Stomach (tissue), 9 donors: ENCODE data around the gene CBFA2T3. TPM values are rescaled to one million over a fixed set of nuclear protein-coding genes. Genes with fewer than 3 reads are reported as not detected.
"Not testable (repeated sequence)": the region's sequence is repeated elsewhere in the genome, so short reads cannot be mapped to it uniquely, and the experiment has no call there.

Source experiments
- DNase-seq, 2 donors: peaks; one replicate each; pipeline versions ENCODE4 v3.0.0 to v3.0.0-alpha.2; 2013 to 2019
- H3K27ac ChIP-seq, 5 donors: fragments of 200-600 bp in 4 of 5; sonication (generic) in 4 of 5; one replicate each; pipeline ENCODE4 v1.5.1; 2013 to 2019; ENCODE audit warnings: mild to moderate bottlenecking in 1 of 5, moderate library complexity in 1 of 5
- H3K27me3 ChIP-seq, 3 donors: fragments of 200-600 bp; sonication (generic); one replicate each; pipeline ENCODE4 v1.5.1; 2017 to 2019; ENCODE audit warnings: mixed run types in 1 of 3
- H3K36me3 ChIP-seq, 4 donors: fragments of 200-600 bp; sonication (generic); 1 replicate in 3 of 4; 2 replicates in 1 of 4; pipeline ENCODE4 v1.5.1; 2016 to 2019
- H3K4me1 ChIP-seq, 4 donors: fragments of 200-600 bp; sonication (generic); one replicate each; pipeline ENCODE4 v1.5.1; 2016 to 2019
- H3K4me3 ChIP-seq, 4 donors: fragments of 200-600 bp; sonication (generic) in 3 of 4; one replicate each; pipeline ENCODE4 v1.5.1; 2016 to 2019; ENCODE audit warnings: mild to moderate bottlenecking in 1 of 4
- H3K9me3 ChIP-seq, 4 donors: fragments of 200-600 bp; sonication (generic); one replicate each; pipeline ENCODE4 v1.5.1; 2016 to 2019
- CTCF ChIP-seq, 7 experiments: fragments of 450-650 bp in 4 of 7; fragments of 200-600 bp in 3 of 7; sonication (generic) in 3 of 7; IDR thresholded peaks; one replicate each; pipeline ENCODE4 v1.5.1; 2016 to 2019; ENCODE audit warnings: antibody characterized with exemption in 7 of 7, control low read depth in 2 of 7, mild to moderate bottlenecking in 1 of 7
- EP300 ChIP-seq: sonication (generic); formaldehyde crosslinking; IDR thresholded peaks from one replicate; pipeline ENCODE4 v1.6.1; 2017; ENCODE audit warnings: antibody characterized with exemption
- POLR2A ChIP-seq, 4 donors: fragments of 450-650 bp; IDR thresholded peaks; one replicate each; pipeline ENCODE4 v1.6.1; 2016; ENCODE audit warnings: antibody characterized with exemption in 4 of 4, control low read depth in 2 of 4, mild to moderate bottlenecking in 1 of 4, moderate library complexity in 1 of 4
- POLR2AphosphoS5 ChIP-seq, 3 donors: sonication (generic); formaldehyde crosslinking; IDR thresholded peaks; one replicate each; pipeline ENCODE4 v1.6.1; 2016; ENCODE audit warnings: antibody characterized with exemption in 3 of 3
- WGBS, 5 donors: extraction: QIAGEN DNeasy Blood & Tissue Kit in 3 of 5; methylation state at CpG; one replicate each; pipeline versions ENCODE4 v1.1.5 to v1.1.7; 2013 to 2018; 5-methylcytosine and 5-hydroxymethylcytosine counted together
- intact Hi-C: fragments of 100-400 bp; cut with DNase I; formaldehyde crosslinking; loops from one replicate; pipeline ENCODE4 v1.15.1; 2023; ENCODE audit warnings: low total_unique reads
- polyA plus RNA-seq, 3 donors: library from polyadenylated mRNA; stranded (reverse); fragments of 200-250 nt; gene quantifications; one replicate each; pipeline ENCODE4 v1.2.3, GENCODE V29; 2013
- total RNA-seq, 5 donors: library from RNA; depleted of rRNA; stranded (reverse); fragments of >200 nt; gene quantifications; one replicate each; pipeline versions ENCODE4 v1.1.0 to v1.2.3, GENCODE V29; 2014 to 2016
- donor health status: healthy with polysubstance abuse.
- donor health status: Bipolar disorder and iron deficiency.
- donor health status: healthy.

The CBFA2T3 gene
- total and polyA plus RNA-seq, 8 donors, result 0.58 to 57.6 (median 2.5) TPM

GRCh38 chr16:88895335-88895734 is 81.7 kb downstream of the CBFA2T3 start:
- WGBS, 5 donors, result 90 to 93% (median 91%) methylated on average over 3 to 22 of the region's 22 CpGs
- DNase-seq, result no peak
- Histone ChIP-seq H3K4me3 (no peak overlapping the region), H3K36me3 (peaks cover 0 to 44% (median 32%) of the 10 kb centered on the region in 4 donors), H3K27ac (no peak overlapping the region), H3K27me3 (no peaks in the 10 kb centered on the region), H3K9me3 (no peaks in the 10 kb centered on the region), H3K4me1 (no peaks in the 10 kb centered on the region)
- intact Hi-C loops, result no loop called here
- no peak for TF ChIP-seq POLR2A (IDR thresholded peaks at IDR 0.05)
- no peak for TF ChIP-seq CTCF (IDR thresholded peaks at IDR 0.05)
- TF ChIP-seq POLR2AphosphoS5 (IDR thresholded peaks at IDR 0.05), result no peak
- TF ChIP-seq EP300, result no peak

GRCh38 chr16:88894681-88895300 is 82.2 kb downstream of the CBFA2T3 start:
- WGBS, 5 donors, result 65 to 87% (median 75%) methylated on average over 14 to 21 of the region's 21 CpGs
- intact Hi-C loops, result no loop called here
- no peaks in the 10 kb centered on the region for H3K4me1 ChIP-seq
- H3K9me3 ChIP-seq, result no peaks in the 10 kb centered on the region
- TF ChIP-seq EP300 (no peak), POLR2AphosphoS5 (IDR thresholded peaks at IDR 0.05) (no peak), CTCF (IDR thresholded peaks at IDR 0.05) (no peak), POLR2A (IDR thresholded peaks at IDR 0.05) (no peak)
- H3K36me3 ChIP-seq, result peaks cover 0 to 43% (median 28%) of the 10 kb centered on the region in 4 donors
- H3K4me3 ChIP-seq, result no peak overlapping the region
- H3K27me3 ChIP-seq, result no peaks in the 10 kb centered on the region
- H3K27ac ChIP-seq, result no peak overlapping the region
- no peak for DNase-seq

- H3K27ac ChIP-seq, intact Hi-C loops, H3K27me3 ChIP-seq, H3K4me3 ChIP-seq, DNase-seq, H3K4me1 ChIP-seq, H3K9me3 ChIP-seq: not testable (repeated sequence)
- 77 to 97% (median 95%) methylated on average over 4 to 5 of the region's 6 CpGs; no CpG with 5 or more reads in 1 of the 5 donors for WGBS, 5 donors
- peaks cover 0 to 39% (median 24%) of the 10 kb centered on the region in 4 donors for H3K36me3 ChIP-seq
Measured at GRCh38 chr16:88894266-88894665, 82.7 kb downstream of the CBFA2T3 start.

- H3K36me3 ChIP-seq, result peaks cover 0 to 39% (median 24%) of the 10 kb centered on the region in 4 donors
- no peak overlapping the region for H3K27ac ChIP-seq
- no peaks in the 10 kb centered on the region for H3K27me3 ChIP-seq
- no peaks in the 10 kb centered on the region for H3K4me1 ChIP-seq
- H3K4me3 ChIP-seq, result no peak overlapping the region
- intact Hi-C loops, result no loop called here
- no peaks in the 10 kb centered on the region for H3K9me3 ChIP-seq
- DNase-seq, result no peak
- TF ChIP-seq EP300 (no peak), CTCF (IDR thresholded peaks at IDR 0.05) (no peak), POLR2AphosphoS5 (IDR thresholded peaks at IDR 0.05) (no peak)
- WGBS, 5 donors, result 85 to 90% (median 86%) methylated on average over 13 to 19 of the region's 19 CpGs
Measured at GRCh38 chr16:88893127-88893968, 83.7 kb downstream of the CBFA2T3 start.

GRCh38 chr16:88892065-88892464 is 84.9 kb downstream of the CBFA2T3 start:
- no peaks in the 10 kb centered on the region for H3K27me3 ChIP-seq
- no peak for DNase-seq
- H3K4me3 ChIP-seq, result no peak overlapping the region
- no peaks in the 10 kb centered on the region for H3K9me3 ChIP-seq
- H3K36me3 ChIP-seq, result peaks cover 0 to 30% (median 15%) of the 10 kb centered on the region in 4 donors
- no peak overlapping the region for H3K27ac ChIP-seq
- H3K4me1 ChIP-seq, result peaks cover 0 to 8% (median 3%) of the 10 kb centered on the region in 4 donors
- TF ChIP-seq EP300 (no peak), CTCF (IDR thresholded peaks at IDR 0.05) (no peak), POLR2A (IDR thresholded peaks at IDR 0.05) (no peak), POLR2AphosphoS5 (IDR thresholded peaks at IDR 0.05) (no peak)
- intact Hi-C loops, result no loop called here
- 76 to 96% (median 91%) methylated on average over 4 to 20 of the region's 20 CpGs for WGBS, 5 donors
